Measurements from ENCODE around the gene LMTK2.

The LMTK2 gene

DNA sequence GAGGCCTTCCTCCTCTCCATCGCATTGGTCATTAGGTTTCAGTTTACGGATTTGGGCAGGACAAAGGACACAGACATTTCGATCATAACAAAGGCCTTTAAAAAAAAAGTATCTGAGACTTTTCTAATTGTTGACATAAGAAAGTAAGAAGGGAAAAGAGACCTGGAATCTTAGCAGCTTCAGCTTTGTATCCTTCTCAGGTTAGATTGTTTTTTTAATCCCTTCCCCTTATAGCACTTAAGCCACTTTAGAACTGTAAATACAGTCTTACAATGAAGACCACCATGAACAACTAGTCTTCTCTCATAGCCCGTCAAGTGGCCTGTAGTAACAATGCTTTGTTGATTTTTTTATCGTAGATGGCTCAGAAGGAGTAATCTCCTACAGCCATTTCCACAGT is 45.2 kb downstream of the LMTK2 start:
- Histone ChIP-seq H3K9ac (ENCODE audit: low read length) (no peak overlapping the region), H3K4me3 (ENCODE audit: low read length) (no peak overlapping the region), H3K27ac (ENCODE audit: low read depth, low read length) (no peak overlapping the region), H3K4me1 (ENCODE audit: control insufficient read depth, insufficient read depth, low read length) (no peaks in the 10 kb centered on the region), H3K36me3 (ENCODE audit: control insufficient read depth, insufficient read depth, low read length) (peaks cover 9% of the 10 kb centered on the region), H3K27me3 (ENCODE audit: control insufficient read depth, insufficient read depth, low read length) (no peaks in the 10 kb centered on the region)

DNA sequence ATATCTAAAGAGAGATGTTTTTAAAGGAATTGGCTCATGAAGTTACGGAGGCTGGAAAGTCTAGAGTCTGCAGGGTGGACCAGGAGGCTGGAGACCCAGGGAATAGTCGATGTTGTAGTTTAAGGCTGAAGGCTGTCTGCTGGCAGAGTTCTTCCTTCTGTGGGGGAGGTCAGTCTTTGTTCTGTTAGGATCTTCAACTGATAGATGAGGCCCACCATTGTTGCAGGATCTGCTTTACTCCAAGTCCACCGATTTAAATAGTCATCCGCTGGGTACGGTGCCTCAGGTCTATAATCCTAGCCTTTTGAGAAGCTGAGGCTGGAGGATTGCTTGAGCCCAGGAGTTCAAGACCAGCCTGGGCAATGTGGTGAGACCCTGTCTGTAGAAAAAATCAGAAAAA is 50.0 kb downstream of the LMTK2 start:
- Histone ChIP-seq H3K27me3 (ENCODE audit: control insufficient read depth, insufficient read depth, low read length) (no peaks in the 10 kb centered on the region), H3K9ac (ENCODE audit: low read length) (no peak overlapping the region), H3K4me3 (ENCODE audit: low read length) (no peak overlapping the region), H3K27ac (ENCODE audit: low read depth, low read length) (no peak overlapping the region), H3K4me1 (ENCODE audit: control insufficient read depth, insufficient read depth, low read length) (no peaks in the 10 kb centered on the region), H3K36me3 (ENCODE audit: control insufficient read depth, insufficient read depth, low read length) (peaks cover 9% of the 10 kb centered on the region)

DNA sequence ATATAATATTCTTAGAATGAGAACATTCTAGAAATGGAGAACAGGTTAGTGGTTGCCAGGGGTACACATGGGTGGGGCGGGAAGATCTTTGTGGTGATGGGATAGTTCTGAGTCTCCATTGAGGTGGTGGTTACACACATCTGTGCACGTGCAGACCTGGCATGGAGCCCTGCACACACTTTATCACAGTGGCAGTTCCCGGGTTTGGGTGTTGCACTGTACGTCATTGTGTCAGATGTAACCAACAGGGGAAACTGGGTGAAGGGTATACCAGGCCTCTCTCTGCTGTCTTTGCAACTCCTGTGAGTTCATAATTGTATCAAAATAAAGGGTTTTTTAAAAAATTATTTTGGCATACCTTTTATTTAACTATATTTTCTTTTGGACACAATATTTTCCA is 51.1 kb downstream of the LMTK2 start:
- H3K9ac ChIP-seq (ENCODE audit: low read length): no peak overlapping the region
- no peak overlapping the region for H3K27ac ChIP-seq (ENCODE audit: low read depth, low read length)
- no peaks in the 10 kb centered on the region for H3K4me1 ChIP-seq (ENCODE audit: control insufficient read depth, insufficient read depth, low read length)
- no peaks in the 10 kb centered on the region for H3K27me3 ChIP-seq (ENCODE audit: control insufficient read depth, insufficient read depth, low read length)
- no peak overlapping the region for H3K4me3 ChIP-seq (ENCODE audit: low read length)
- peaks cover 5% of the 10 kb centered on the region for H3K36me3 ChIP-seq (ENCODE audit: control insufficient read depth, insufficient read depth, low read length)

DNA sequence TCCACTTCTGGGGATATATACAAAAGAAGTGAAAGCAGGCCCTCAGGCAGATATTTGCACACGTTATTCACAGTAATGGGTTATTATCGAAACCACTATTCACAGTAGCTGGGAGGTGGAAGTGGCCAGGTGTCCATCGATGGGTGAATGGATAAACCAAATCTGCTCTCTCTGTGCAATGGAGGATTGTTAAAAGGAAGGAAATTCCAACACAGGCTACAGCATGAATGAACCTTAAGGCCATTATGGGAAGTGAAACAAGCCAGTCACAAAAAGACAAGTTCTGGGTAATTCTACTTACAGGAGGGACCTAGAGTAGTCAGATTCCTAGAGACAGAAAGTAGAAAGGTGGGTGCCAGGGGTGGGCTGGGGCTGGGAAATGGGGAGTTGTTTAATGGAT is 56.1 kb downstream of the LMTK2 start:
- Histone ChIP-seq H3K27ac (ENCODE audit: low read depth, low read length) (no peak overlapping the region), H3K4me3 (ENCODE audit: low read length) (no peak overlapping the region), H3K36me3 (ENCODE audit: control insufficient read depth, insufficient read depth, low read length) (no peaks in the 10 kb centered on the region), H3K4me1 (ENCODE audit: control insufficient read depth, insufficient read depth, low read length) (peaks cover 5% of the 10 kb centered on the region), H3K27me3 (ENCODE audit: control insufficient read depth, insufficient read depth, low read length) (no peaks in the 10 kb centered on the region), H3K9ac (ENCODE audit: low read length) (no peak overlapping the region)

DNA sequence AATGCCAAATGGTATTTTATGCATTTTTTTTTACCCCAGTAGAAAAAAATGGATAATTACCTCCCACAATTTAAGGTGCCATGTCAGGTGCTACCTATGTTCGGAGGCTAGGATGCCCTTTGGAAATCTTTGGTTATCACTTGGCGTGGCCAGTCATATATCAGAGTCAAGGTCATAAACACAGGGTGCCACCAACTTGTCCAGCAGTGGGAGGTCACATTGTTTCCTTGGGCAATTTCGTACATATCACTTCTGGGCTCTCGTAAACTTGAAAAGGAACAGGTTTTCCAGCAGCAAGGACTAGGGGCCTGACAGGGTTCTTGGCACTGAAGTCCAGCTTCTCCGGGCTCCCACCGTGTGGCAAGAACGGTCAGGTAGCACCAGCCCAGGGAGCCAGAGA is 56.6 kb downstream of the LMTK2 start:
- Histone ChIP-seq H3K4me3 (ENCODE audit: low read length) (peak overlapping the region; percentile 12), H3K9ac (ENCODE audit: low read length) (no peak overlapping the region), H3K27me3 (ENCODE audit: control insufficient read depth, insufficient read depth, low read length) (no peaks in the 10 kb centered on the region), H3K4me1 (ENCODE audit: control insufficient read depth, insufficient read depth, low read length) (peaks cover 5% of the 10 kb centered on the region), H3K36me3 (ENCODE audit: control insufficient read depth, insufficient read depth, low read length) (no peaks in the 10 kb centered on the region), H3K27ac (ENCODE audit: low read depth, low read length) (no peak overlapping the region)

DNA sequence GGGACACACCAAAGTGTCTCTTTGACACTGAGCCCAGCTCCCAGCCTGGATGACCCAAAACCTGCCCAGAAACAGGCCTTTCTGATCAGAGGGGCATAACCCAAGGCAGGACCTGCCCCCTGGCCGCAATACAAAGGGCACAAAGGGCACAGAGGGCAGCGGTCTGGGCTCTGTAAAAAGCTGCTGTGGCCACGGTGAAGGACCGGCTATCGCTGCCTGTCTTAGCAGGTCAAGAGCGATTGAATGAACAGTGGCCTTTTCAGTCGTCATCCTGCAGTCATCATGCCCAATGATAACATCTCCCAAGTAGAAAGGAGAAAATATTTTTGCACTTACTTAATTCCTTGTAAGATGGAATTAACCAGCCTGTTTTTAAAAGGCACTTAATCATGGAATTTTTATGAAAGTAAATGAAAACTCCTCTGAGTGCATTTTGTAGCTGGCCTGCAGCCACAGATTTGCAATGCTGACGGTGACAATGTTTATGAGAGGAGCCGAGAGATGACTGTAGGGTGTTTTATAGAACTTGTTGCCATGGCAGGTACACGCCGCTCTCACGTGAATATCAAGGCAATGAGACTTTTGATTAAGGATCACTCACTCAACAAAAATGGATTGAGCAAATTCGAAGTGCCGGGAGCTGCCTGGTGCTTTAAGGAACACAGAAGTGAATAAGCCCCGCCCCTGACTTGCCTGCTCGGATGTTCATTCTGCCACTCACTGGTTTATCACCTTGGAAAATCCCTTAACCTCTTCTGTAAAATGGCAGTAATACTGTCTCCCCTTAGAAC is 57.2 kb downstream of the LMTK2 start:
- Histone ChIP-seq H3K36me3 (ENCODE audit: control insufficient read depth, insufficient read depth, low read length) (no peaks in the 10 kb centered on the region), H3K9ac (ENCODE audit: low read length) (no peak overlapping the region), H3K27ac (ENCODE audit: low read depth, low read length) (no peak overlapping the region), H3K4me3 (ENCODE audit: low read length) (peak overlapping the region; percentile 30), H3K27me3 (ENCODE audit: control insufficient read depth, insufficient read depth, low read length) (no peaks in the 10 kb centered on the region), H3K4me1 (ENCODE audit: control insufficient read depth, insufficient read depth, low read length) (peaks cover 5% of the 10 kb centered on the region)

DNA sequence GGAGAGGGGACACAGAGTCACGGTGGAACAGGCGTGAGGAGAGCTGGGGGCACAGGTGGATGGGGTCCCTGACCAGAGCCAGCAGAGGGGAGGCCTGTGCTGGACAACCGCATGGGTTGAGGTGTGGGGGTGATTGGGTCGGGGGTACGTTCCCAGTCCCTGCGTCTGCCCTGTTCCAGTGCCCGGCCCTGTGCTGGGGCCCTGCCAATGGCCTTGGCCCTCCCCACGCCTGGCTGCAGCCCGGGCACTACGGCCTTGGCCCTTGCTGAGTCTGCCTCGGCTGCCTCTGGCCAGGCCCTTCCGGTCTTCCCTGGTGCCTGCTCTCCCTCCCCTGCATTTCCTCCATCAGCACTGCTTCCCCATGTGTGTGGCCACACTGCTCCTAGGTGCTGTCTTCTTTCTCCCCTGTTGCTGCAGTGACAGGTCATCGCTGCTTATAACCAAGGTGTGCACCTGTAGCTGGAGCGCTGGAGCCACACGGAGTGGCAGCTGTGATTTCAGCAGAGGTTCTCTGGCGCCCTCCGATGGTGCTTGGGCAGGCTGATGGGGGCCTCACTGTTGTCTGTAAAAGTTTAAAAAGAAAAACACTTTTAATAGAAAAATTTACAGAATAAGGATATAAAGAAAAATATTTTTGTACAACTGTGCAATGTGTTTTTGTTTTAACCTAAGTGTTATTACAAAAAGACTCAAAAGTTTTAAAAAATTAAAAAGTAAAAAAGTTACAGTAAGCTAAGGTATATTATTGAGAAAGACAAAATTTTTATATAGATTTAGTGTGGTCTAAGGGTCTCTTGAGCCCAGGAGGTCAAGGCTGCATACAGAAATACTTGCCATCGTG is 59.4 kb downstream of the LMTK2 start:
- no peaks in the 10 kb centered on the region for H3K36me3 ChIP-seq (ENCODE audit: control insufficient read depth, insufficient read depth, low read length)
- no peak overlapping the region for H3K4me3 ChIP-seq (ENCODE audit: low read length)
- no peak overlapping the region for H3K27ac ChIP-seq (ENCODE audit: low read depth, low read length)
- H3K9ac ChIP-seq (ENCODE audit: low read length): no peak overlapping the region
- H3K27me3 ChIP-seq (ENCODE audit: control insufficient read depth, insufficient read depth, low read length): no peaks in the 10 kb centered on the region
- H3K4me1 ChIP-seq (ENCODE audit: control insufficient read depth, insufficient read depth, low read length): peaks cover 5% of the 10 kb centered on the region

DNA sequence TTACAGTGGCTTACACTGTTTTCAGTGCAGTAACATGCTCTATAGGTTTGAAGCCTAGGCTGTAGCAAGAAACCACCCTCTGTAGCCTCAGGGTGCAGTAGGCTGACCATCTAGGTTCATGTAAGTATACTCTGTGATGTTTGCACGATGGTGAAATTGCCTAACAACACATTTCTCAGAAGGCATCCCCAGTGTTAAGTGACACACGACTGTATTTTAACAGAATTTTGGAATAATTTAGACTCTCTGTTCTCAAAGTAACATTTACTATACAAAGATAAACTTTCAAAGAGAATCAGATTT is 60.0 kb downstream of the LMTK2 start:
- H3K4me1 ChIP-seq (ENCODE audit: control insufficient read depth, insufficient read depth, low read length): peaks cover 5% of the 10 kb centered on the region
- no peak overlapping the region for H3K4me3 ChIP-seq (ENCODE audit: low read length)
- H3K27ac ChIP-seq (ENCODE audit: low read depth, low read length): no peak overlapping the region
- no peak overlapping the region for H3K9ac ChIP-seq (ENCODE audit: low read length)
- H3K36me3 ChIP-seq (ENCODE audit: control insufficient read depth, insufficient read depth, low read length): peaks cover under 1% of the 10 kb centered on the region
- no peaks in the 10 kb centered on the region for H3K27me3 ChIP-seq (ENCODE audit: control insufficient read depth, insufficient read depth, low read length)

DNA sequence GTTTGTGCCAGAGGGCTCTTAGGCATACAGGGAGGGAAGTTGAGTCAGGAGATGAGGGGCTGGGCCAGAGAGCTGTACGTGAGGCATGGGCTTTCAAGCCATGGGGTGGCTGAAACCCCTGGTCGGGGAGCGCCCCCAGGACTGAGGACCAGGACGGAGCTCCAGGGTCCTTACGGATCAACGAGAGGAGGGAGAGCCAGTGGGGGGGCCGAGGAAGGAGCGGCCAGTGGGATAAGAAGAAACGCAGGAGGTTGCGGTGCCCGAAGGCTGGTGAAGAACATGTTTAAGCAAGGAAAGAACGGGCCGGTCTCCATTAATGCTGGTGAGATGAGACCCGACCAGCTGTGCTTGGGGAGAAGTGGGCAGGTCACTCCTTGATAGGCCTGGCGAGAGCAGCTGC is 61.0 kb downstream of the LMTK2 start:
- Histone ChIP-seq H3K27me3 (ENCODE audit: control insufficient read depth, insufficient read depth, low read length) (no peaks in the 10 kb centered on the region), H3K4me3 (ENCODE audit: low read length) (no peak overlapping the region), H3K4me1 (ENCODE audit: control insufficient read depth, insufficient read depth, low read length) (peaks cover 5% of the 10 kb centered on the region), H3K9ac (ENCODE audit: low read length) (no peak overlapping the region), H3K27ac (ENCODE audit: low read depth, low read length) (no peak overlapping the region), H3K36me3 (ENCODE audit: control insufficient read depth, insufficient read depth, low read length) (peaks cover 5% of the 10 kb centered on the region)

DNA sequence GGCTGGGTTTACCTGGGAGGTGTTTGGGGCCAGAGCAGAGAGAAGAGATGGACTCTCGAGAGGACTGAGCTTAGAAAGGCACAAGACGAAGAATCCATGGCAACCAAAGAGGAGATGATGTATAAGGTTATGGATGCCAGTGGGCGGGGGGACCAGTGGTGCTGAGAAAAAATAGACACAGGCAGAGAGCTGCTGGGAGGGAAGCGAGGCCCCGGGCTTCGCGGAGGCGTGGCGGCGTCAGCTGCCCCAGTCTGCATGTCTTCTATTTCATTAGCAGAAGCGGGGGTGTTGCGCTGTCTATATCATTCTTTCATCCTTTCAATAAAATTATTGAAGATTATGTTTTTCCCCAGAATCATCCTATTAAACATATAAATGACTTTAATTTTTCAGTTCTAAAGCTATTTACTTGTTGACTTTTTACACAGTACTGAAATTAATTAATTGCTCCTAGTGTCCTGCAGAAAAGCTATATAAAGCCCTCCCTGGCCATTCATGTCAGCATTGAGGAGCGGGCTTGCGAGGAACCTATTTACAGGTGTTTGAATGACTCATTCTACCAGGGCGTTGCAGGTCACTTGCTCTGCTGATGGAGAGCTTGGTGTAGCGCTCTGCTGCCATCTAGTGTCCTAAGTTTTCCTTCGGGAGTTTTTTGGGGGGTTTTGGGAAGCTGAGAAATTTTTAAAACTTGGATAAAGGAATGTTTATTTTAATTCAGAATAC is 61.7 kb downstream of the LMTK2 start:
- H3K27ac ChIP-seq (ENCODE audit: low read depth, low read length): no peak overlapping the region
- H3K36me3 ChIP-seq (ENCODE audit: control insufficient read depth, insufficient read depth, low read length): peaks cover 5% of the 10 kb centered on the region
- no peak overlapping the region for H3K4me3 ChIP-seq (ENCODE audit: low read length)
- no peak overlapping the region for H3K9ac ChIP-seq (ENCODE audit: low read length)
- H3K27me3 ChIP-seq (ENCODE audit: control insufficient read depth, insufficient read depth, low read length): no peaks in the 10 kb centered on the region
- peaks cover 5% of the 10 kb centered on the region for H3K4me1 ChIP-seq (ENCODE audit: control insufficient read depth, insufficient read depth, low read length)

DNA sequence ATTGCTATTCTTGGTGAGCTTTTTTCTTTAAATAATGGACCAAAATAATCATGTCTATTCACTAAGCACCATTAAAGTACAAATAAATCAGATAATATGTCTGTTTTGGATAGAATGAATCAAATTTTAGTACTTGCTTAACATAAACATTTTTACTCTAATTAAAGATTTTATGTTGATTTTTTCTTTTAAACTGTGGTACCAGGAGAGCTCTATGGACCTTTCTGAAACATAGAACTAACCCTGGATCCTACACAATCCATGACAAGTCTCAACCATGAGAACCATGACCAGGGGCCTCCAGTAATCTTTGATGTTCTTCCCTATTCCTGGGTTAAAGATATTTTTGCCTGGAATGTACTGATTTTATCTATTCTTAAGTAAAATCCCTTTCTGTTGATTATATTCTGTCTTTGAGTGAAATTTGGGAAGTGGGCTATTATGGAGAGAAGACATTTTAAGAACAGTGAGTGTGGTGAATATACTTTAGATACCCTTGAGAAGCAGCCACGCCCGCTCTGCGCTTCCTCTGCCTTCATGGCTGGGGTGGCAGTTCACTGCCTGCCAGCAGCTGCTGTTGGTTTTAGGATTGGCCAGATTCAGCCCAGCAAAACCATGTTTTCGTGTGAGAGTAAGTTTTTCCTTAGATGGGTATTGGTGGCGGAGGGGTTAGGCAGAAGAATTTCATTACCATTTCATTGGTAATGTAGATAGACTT is 62.4 kb downstream of the LMTK2 start:
- Histone ChIP-seq H3K4me3 (ENCODE audit: low read length) (no peak overlapping the region), H3K27ac (ENCODE audit: low read depth, low read length) (no peak overlapping the region), H3K27me3 (ENCODE audit: control insufficient read depth, insufficient read depth, low read length) (no peaks in the 10 kb centered on the region), H3K9ac (ENCODE audit: low read length) (no peak overlapping the region), H3K4me1 (ENCODE audit: control insufficient read depth, insufficient read depth, low read length) (peaks cover under 1% of the 10 kb centered on the region), H3K36me3 (ENCODE audit: control insufficient read depth, insufficient read depth, low read length) (peaks cover 5% of the 10 kb centered on the region)

DNA sequence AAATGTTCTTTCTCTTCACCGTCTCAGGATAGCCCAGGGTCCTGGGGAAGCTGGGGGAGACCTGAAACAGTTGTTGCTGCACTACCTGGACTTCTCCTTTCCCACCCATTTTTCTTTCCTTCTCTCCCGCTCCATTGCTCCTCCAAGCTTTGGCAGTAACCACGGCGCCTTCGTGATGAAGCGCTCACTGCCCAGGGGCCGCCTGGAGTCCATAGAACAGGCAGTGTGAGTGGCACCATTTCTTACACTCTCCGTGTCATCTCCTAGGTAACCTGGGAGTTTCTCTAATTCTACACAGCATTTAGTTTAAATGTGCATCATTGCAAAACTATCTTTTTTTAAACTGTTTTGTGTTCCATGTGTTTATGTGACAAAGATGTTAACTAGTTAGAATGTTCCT is 64.3 kb downstream of the LMTK2 start:
- Histone ChIP-seq H3K4me1 (ENCODE audit: control insufficient read depth, insufficient read depth, low read length) (no peaks in the 10 kb centered on the region), H3K27me3 (ENCODE audit: control insufficient read depth, insufficient read depth, low read length) (no peaks in the 10 kb centered on the region), H3K4me3 (ENCODE audit: low read length) (no peak overlapping the region), H3K36me3 (ENCODE audit: control insufficient read depth, insufficient read depth, low read length) (peaks cover 5% of the 10 kb centered on the region), H3K27ac (ENCODE audit: low read depth, low read length) (no peak overlapping the region), H3K9ac (ENCODE audit: low read length) (no peak overlapping the region)
